GM18499 (cell line): Measurements from ENCODE around the gene HSD11B1L.

Experiments used
- ATAC-seq: cut with Tn5 transposase; IDR thresholded peaks from one replicate; pipeline ENCODE4 v1.9.1; 2021; ENCODE audit warnings: moderate number of reproducible peaks; ENCODE audit not compliant: insufficient read depth, unreplicated experiment

Gene HSD11B1L

GRCh38 chr19:5680437-5681368, at the start of gene HSD11B1L, which contains the start of gene MICOS13:
Gene HSD11B1L (plus strand): TSS chr19:5681027. CDS start chr19:5684833, 3,806 bp downstream.
Gene MICOS13 (minus strand): TSS chr19:5680516. CDS start chr19:5680486, 30 bp downstream.
- peak; percentile 58 for ATAC-seq

GRCh38 chr19:5631567-5632240, 49.1 kb upstream of the HSD11B1L start:
- ATAC-seq, result no peak

- ATAC-seq, result no peak
These were observed 48.6 kb upstream of the HSD11B1L start for GRCh38 chr19:5632241-5632612.

GRCh38 chr19:5632657-5633056, 48.2 kb upstream of the HSD11B1L start:
- no peak for ATAC-seq

GRCh38 chr19:5635427-5635826, 45.4 kb upstream of the HSD11B1L start:
- no peak for ATAC-seq

GRCh38 chr19:5637971-5638370, 42.9 kb upstream of the HSD11B1L start:
- ATAC-seq, result no peak

- no peak for ATAC-seq
These were observed 39.7 kb upstream of the HSD11B1L start for GRCh38 chr19:5641171-5641570.

GRCh38 chr19:5642204-5642603, 38.6 kb upstream of the HSD11B1L start:
- ATAC-seq, result no peak

GRCh38 chr19:5643060-5643459, 37.8 kb upstream of the HSD11B1L start:
- no peak for ATAC-seq

- ATAC-seq, result no peak
These were observed 36.8 kb upstream of the HSD11B1L start for GRCh38 chr19:5644037-5644436.

- ATAC-seq, result no peak
These were observed 35.4 kb upstream of the HSD11B1L start for GRCh38 chr19:5645409-5645808.

- ATAC-seq, result no peak
These were observed 34.1 kb upstream of the HSD11B1L start for GRCh38 chr19:5646703-5647102.

- ATAC-seq, result no peak
These were observed 32.4 kb upstream of the HSD11B1L start for GRCh38 chr19:5648464-5648863.

- no peak for ATAC-seq
These were observed 29.5 kb upstream of the HSD11B1L start for GRCh38 chr19:5651361-5651760.

GRCh38 chr19:5652261-5652660, 28.6 kb upstream of the HSD11B1L start:
- no peak for ATAC-seq

- ATAC-seq, result no peak
These were observed 25.9 kb upstream of the HSD11B1L start for GRCh38 chr19:5654931-5655330.

GRCh38 chr19:5655412-5655811, 25.4 kb upstream of the HSD11B1L start:
- ATAC-seq, result no peak

- no peak for ATAC-seq
These were observed 19.3 kb upstream of the HSD11B1L start for GRCh38 chr19:5661483-5661882.

- no peak for ATAC-seq
These were observed 16.9 kb upstream of the HSD11B1L start for GRCh38 chr19:5663904-5664303.

- no peak for ATAC-seq
These were observed 16.3 kb upstream of the HSD11B1L start for GRCh38 chr19:5664515-5664914.

- no peak for ATAC-seq
These were observed 14.9 kb upstream of the HSD11B1L start for GRCh38 chr19:5665781-5666513.
